PC-3 (cell line): Measurements from ENCODE around the gene ARHGAP12. TPM values are rescaled to one million over a fixed set of nuclear protein-coding genes. Genes with fewer than 3 reads are reported as not detected.
A peak's percentile ranks its signal among the peaks of the same experiment; 100 is the strongest.
"Not testable (repeated sequence)": the region's sequence is repeated elsewhere in the genome, so short reads cannot be mapped to it uniquely, and the experiment has no call there.

Source experiments
- ATAC-seq: fragments of 200-7000 bp; cut with Tn5 transposase; 2 replicates; pipeline ENCODE4 v1.9.1; 2020; ENCODE audit warnings: mild to moderate bottlenecking, moderate library complexity
- BruUV-seq: library from RNA; stranded (reverse); fragments of 400-500 nt; replicated peaks from 2 replicates; lab custom pipeline; 2021; lab: Mats Ljungman, UMichigan
- CTCF ChIA-PET: fragments of 300-600 bp; sonication (Branson Sonifier 250); formaldehyde crosslinking; loops from one replicate; lab custom pipeline; 2022; ENCODE audit warnings: antibody characterized with exemption; lab: Charles Lee
- POLR2A ChIA-PET: fragments of 300-600 bp; sonication (Branson Sonifier 250); formaldehyde crosslinking; loops from one replicate; lab custom pipeline; 2022; ENCODE audit warnings: antibody characterized with exemption; ENCODE audit not compliant: unreplicated experiment; lab: Charles Lee
- DNase-seq: peaks from one replicate; pipeline ENCODE4 v3.0.0-alpha.2; 2015
- H2AFZ ChIP-seq: fragments of 300-600 bp; sonication (generic); 2 replicates; pipeline ENCODE4 v1.6.0; 2016; ENCODE audit warnings: antibody characterized with exemption, low read length
- H3F3A ChIP-seq: fragments of 300-600 bp; sonication (generic); one replicate; pipeline ENCODE4 v1.6.0; 2017; ENCODE audit warnings: antibody characterized with exemption, low read length, control low read depth, mild to moderate bottlenecking; ENCODE audit not compliant: unreplicated experiment
- H3K27ac ChIP-seq: fragments of 300-600 bp; sonication (generic); 2 replicates; pipeline ENCODE4 v1.5.1; 2016; ENCODE audit warnings: mild to moderate bottlenecking, low read length
- H3K27me3 ChIP-seq: fragments of 300-600 bp; sonication (generic); 2 replicates; pipeline ENCODE4 v1.6.1; 2016; ENCODE audit warnings: low read length, mixed read lengths
- H3K36me3 ChIP-seq: fragments of 300-600 bp; sonication (generic); 2 replicates; pipeline ENCODE4 v1.6.1; 2016; ENCODE audit warnings: low read depth, mixed run types, low read length, mixed read lengths
- H3K4me1 ChIP-seq: fragments of 300-600 bp; sonication (generic); 2 replicates; pipeline ENCODE4 v1.5.1; 2016; ENCODE audit warnings: low read length; ENCODE audit not compliant: insufficient read depth
- H3K4me2 ChIP-seq: fragments of 300-600 bp; sonication (generic); 2 replicates; pipeline ENCODE4 v1.6.0; 2016; ENCODE audit warnings: low read length
- H3K4me3 ChIP-seq: fragments of 300-600 bp; sonication (generic); 2 replicates; pipeline ENCODE4 v1.5.1; 2016; ENCODE audit warnings: mild to moderate bottlenecking, low read length, mixed read lengths
- H3K79me2 ChIP-seq: fragments of 300-600 bp; sonication (generic); 2 replicates; pipeline ENCODE4 v1.6.1; 2017; ENCODE audit warnings: low read length, mixed read lengths
- H3K9ac ChIP-seq: fragments of 300-600 bp; sonication (generic); 2 replicates; pipeline ENCODE4 v1.6.0; 2016; ENCODE audit warnings: mild to moderate bottlenecking, low read length
- H3K9me2 ChIP-seq: fragments of 300-600 bp; sonication (generic); replicated peaks from 2 replicates; pipeline ENCODE4 v1.6.1; 2016; ENCODE audit warnings: mixed run types, low read length, mixed read lengths
- H3K9me3 ChIP-seq: fragments of 300-600 bp; sonication (generic); 2 replicates; pipeline ENCODE4 v1.6.1; 2016; ENCODE audit warnings: low read length, mixed read lengths
- H4K20me1 ChIP-seq: fragments of 300-600 bp; sonication (generic); 2 replicates; pipeline ENCODE4 v1.6.1; 2016; ENCODE audit warnings: low read length, mixed read lengths
- CTCF ChIP-seq: fragments of 300-600 bp; sonication (generic); conservative IDR thresholded peaks from 2 replicates; pipeline ENCODE4 v1.5.1; 2017; ENCODE audit warnings: antibody characterized with exemption, low read depth, mild to moderate bottlenecking, low read length
- EZH2 ChIP-seq: fragments of 300-600 bp; sonication (generic); IDR thresholded peaks from one replicate; pipeline ENCODE4 v1.6.1; 2017; ENCODE audit warnings: antibody characterized with exemption, mild to moderate bottlenecking, low read length; ENCODE audit not compliant: unreplicated experiment
- EZH2phosphoT487 ChIP-seq: fragments of 300-600 bp; sonication (generic); IDR thresholded peaks from 2 replicates; pipeline ENCODE4 v1.6.1; 2018; ENCODE audit warnings: mild to moderate bottlenecking, antibody characterized with exemption, low read length, borderline replicate concordance
- intact Hi-C: fragments of 100-400 bp; cut with micrococcal nuclease; formaldehyde crosslinking; loops from 2 replicates; pipeline ENCODE4 v1.9.0; 2023
- total RNA-seq: library from RNA; depleted of rRNA; stranded (reverse); fragments of >200 nt; gene quantifications from 2 replicates; pipeline ENCODE4 v1.2.3, GENCODE V29; 2014

Gene ARHGAP12
- total RNA-seq, 1 experiment from 2014 or later = 16.6 TPM

GRCh38 chr10:31902625-31903024, 26.0 kb downstream of the ARHGAP12 start:
- Histone ChIP-seq H3K4me3 (no peak overlapping the region), H3K4me2 (no peak overlapping the region), H3K36me3 (no peaks in the 10 kb centered on the region), H3K27ac (no peak overlapping the region), H3K27me3 (no peaks in the 10 kb centered on the region), H3F3A (no peaks in the 10 kb centered on the region), H3K4me1 (peaks cover 7% of the 10 kb centered on the region), H3K9me3 (no peaks in the 10 kb centered on the region), H3K79me2 (peaks cover 78% of the 10 kb centered on the region), H3K9ac (no peak overlapping the region), H4K20me1 (no peaks in the 10 kb centered on the region), H3K9me2 (no peaks in the 10 kb centered on the region), H2AFZ (no peak overlapping the region)
- BruUV-seq = no TSS peak
- DNase-seq (no peak), ATAC-seq (no peak)
- ChIA-PET CTCF (no interaction called here), POLR2A (no interaction called here)
- TF ChIP-seq EZH2 = no peak
- TF ChIP-seq EZH2phosphoT487 = no peak
- TF ChIP-seq CTCF = no peak
- intact Hi-C loops = no loop called here

- Histone ChIP-seq H3K36me3 (no peaks in the 10 kb centered on the region), H2AFZ (no peak overlapping the region), H3F3A (peaks cover 5% of the 10 kb centered on the region), H3K9me2 (no peaks in the 10 kb centered on the region), H3K9ac (0 out of 2 replicates have a peak overlapping the region, but pooled peaks have one; percentile 12), H3K79me2 (peaks cover 55% of the 10 kb centered on the region), H3K4me1 (peaks cover 19% of the 10 kb centered on the region), H3K27me3 (no peaks in the 10 kb centered on the region), H3K4me3 (no peak overlapping the region), H3K4me2 (peak overlapping the region; percentile 44; the same call in 1 of the 2 replicates), H3K9me3 (no peaks in the 10 kb centered on the region), H4K20me1 (peaks cover 5% of the 10 kb centered on the region; the same call in 1 of the 2 replicates), H3K27ac (peak overlapping the region; percentile 83)
- no peak for ATAC-seq
- CTCF ChIA-PET = no interaction called here
- no peak for DNase-seq
- POLR2A ChIA-PET = interaction anchor here (0.6 kb wide), 1 partner anchor 32 kb away, joined by 3 read pairs; no protein-coding TSS in a partner anchor
- BruUV-seq = no TSS peak
- TF ChIP-seq EZH2phosphoT487 = no peak
- TF ChIP-seq EZH2 = no peak
- TF ChIP-seq CTCF = no peak
- intact Hi-C loops = loop anchor here (2.0 to 5.0 kb wide), 2 partner anchors 31 to 45 kb away; no protein-coding TSS in a partner anchor
Observed at GRCh38 chr10:31897506-31897905, 31.1 kb downstream of the ARHGAP12 start.

GRCh38 chr10:31896968-31897384, 31.7 kb downstream of the ARHGAP12 start:
- H3K9me3 ChIP-seq = no peaks in the 10 kb centered on the region
- peak; percentile 96 for ATAC-seq
- DNase-seq = peak; percentile 63
- no TSS peak for BruUV-seq
- no peak overlapping the region for H3K9ac ChIP-seq
- H3K9me2 ChIP-seq = no peaks in the 10 kb centered on the region
- H4K20me1 ChIP-seq = peaks cover 5% of the 10 kb centered on the region; the same call in 1 of the 2 replicates
- ChIA-PET POLR2A (interaction anchor here (0.6 to 0.8 kb wide), 4 partner anchors 32 to 865 kb away, joined by 3 to 7 read pairs (median 4); partner anchors contain the start of gene ZNF438), CTCF (interaction anchor here (0.6 kb wide), 1 partner anchor 199 kb away, joined by 3 read pairs; no protein-coding TSS in a partner anchor)
- intact Hi-C loops = loop anchor here (2.0 to 5.0 kb wide), 2 partner anchors 30 to 45 kb away; no protein-coding TSS in a partner anchor
- no peak overlapping the region for H3K4me3 ChIP-seq
- H3K79me2 ChIP-seq = peaks cover 50% of the 10 kb centered on the region
- H3F3A ChIP-seq = peaks cover 5% of the 10 kb centered on the region
- no peaks in the 10 kb centered on the region for H3K36me3 ChIP-seq
- H3K4me1 ChIP-seq = peaks cover 19% of the 10 kb centered on the region
- H3K27ac ChIP-seq = peak overlapping the region; percentile 83
- no peak for TF ChIP-seq EZH2
- TF ChIP-seq EZH2phosphoT487 = no peak
- no peak for TF ChIP-seq CTCF
- H3K27me3 ChIP-seq = no peaks in the 10 kb centered on the region
- peak overlapping the region; percentile 53 for H3K4me2 ChIP-seq
- H2AFZ ChIP-seq = no peak overlapping the region

- H2AFZ ChIP-seq, H3K36me3 ChIP-seq, H3K4me3 ChIP-seq, DNase-seq, H3K9ac ChIP-seq, H3K9me3 ChIP-seq, H3K27me3 ChIP-seq, POLR2A ChIA-PET, CTCF ChIA-PET, BruUV-seq, H3F3A ChIP-seq, H3K4me2 ChIP-seq, H4K20me1 ChIP-seq, H3K27ac ChIP-seq, ATAC-seq, H3K9me2 ChIP-seq: not testable (repeated sequence)
- H3K79me2 ChIP-seq = peaks cover 41% of the 10 kb centered on the region
- peaks cover 19% of the 10 kb centered on the region for H3K4me1 ChIP-seq
- intact Hi-C loops = loop anchor here (2.0 to 5.0 kb wide), 2 partner anchors 29 to 47 kb away; no protein-coding TSS in a partner anchor
Observed at GRCh38 chr10:31895722-31896121, 32.9 kb downstream of the ARHGAP12 start.
